ENCODE measurements around the gene OR2AT4.

OR2AT4 gene

DNA sequence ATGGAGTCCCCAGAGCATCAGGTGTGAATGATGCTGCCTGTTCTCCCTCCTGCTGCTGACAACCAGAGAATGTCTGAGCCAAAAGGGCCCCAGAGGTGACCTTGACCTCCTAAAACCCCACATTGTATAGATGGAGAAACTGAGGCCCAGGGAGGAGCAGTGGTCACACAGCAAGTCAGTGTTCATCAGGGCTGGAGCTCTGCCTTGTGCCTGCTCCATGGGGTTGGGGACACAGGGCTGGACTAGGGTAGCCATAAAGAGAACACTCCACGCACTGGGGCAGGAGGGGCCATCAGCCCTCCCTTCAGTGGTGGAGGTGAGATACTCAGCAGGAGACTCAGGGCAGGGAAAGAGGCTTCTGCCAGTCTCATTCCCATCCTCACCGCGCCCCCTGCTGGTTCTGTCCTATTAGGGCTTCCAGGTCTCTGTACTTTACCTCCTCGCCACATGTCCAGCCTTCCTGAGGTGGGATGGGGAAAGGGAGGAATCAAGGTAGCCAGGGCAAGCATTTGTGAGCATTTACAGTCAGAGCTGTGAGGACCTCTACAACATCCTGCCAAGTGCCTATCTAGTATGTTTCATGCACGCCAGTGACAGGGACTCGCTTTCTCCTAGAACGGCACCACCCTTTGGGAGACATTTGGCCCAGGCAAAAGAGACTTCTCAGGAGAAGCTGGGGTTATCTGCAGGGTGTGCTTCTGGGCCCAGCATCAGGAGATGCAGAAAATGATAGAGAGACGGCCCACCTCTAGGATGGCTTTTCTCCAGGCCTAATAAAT lies 64.7 kb downstream of the OR2AT4 start:
- DNase-seq: peak in 43 of 56 donors; percentile 5 to 76 (median 37)

Measured in nucleus accumbens (tissue), 56 donors.